ENCODE data around the gene SLC25A40.

- TF ChIP-seq CTCF (IDR thresholded peaks at IDR 0.05; ENCODE audit: low read depth, low read length, poor library complexity, severe bottlenecking) (no peak), EZH2phosphoT487 (IDR thresholded peaks at IDR 0.05; ENCODE audit: borderline replicate concordance, low read length) (no peak)
These were observed 78.8 kb downstream of the SLC25A40 start for GRCh38 chr7:87797395-87797794.
